Common myeloid progenitor, CD34-positive (primary cell): ENCODE data around the gene PSORS1C1.
A peak's percentile ranks its signal among the peaks of the same experiment; 100 is the strongest.

Experiments
- CTCF ChIA-PET: fragments of 350-600 bp; sonication (Branson Sonifier 250); formaldehyde crosslinking; loops from one replicate; lab custom pipeline; 2021; ENCODE audit warnings: antibody characterized with exemption; lab: Charles Lee
- POLR2A ChIA-PET: fragments of 350-600 bp; sonication (Branson Sonifier 250); formaldehyde crosslinking; loops from one replicate; lab custom pipeline; 2021; ENCODE audit warnings: antibody characterized with exemption; lab: Charles Lee
- DNase-seq, 3 donors: peaks; one replicate each; pipeline versions ENCODE4 v3.0.0 to v3.0.0-alpha.2; 2013
- H3K27ac ChIP-seq, 2 experiments: 1 replicate in 1 of 2; 2 replicates in 1 of 2; pipeline ENCODE4 v1.7.0; 2013; ENCODE audit warnings: inconsistent platforms in 2 of 2, low read length in 2 of 2, mild to moderate bottlenecking in 2 of 2, low read depth in 1 of 2, moderate library complexity in 1 of 2; ENCODE audit not compliant: severe bottlenecking in 2 of 2, insufficient read depth in 1 of 2, poor library complexity in 1 of 2
- H3K27me3 ChIP-seq, 5 experiments: replicated peaks in 2 of 5; 1 replicate in 3 of 5; 2 replicates in 2 of 5; pipeline versions ENCODE4 v1.6.1 to v1.7.0; 2013; ENCODE audit warnings: low read length in 4 of 5, mild to moderate bottlenecking in 2 of 5, moderate library complexity in 2 of 5, inconsistent platforms in 1 of 5; ENCODE audit not compliant: insufficient read depth in 5 of 5, control insufficient read depth in 4 of 5
- H3K36me3 ChIP-seq, 4 experiments: 1 replicate in 2 of 4; 2 replicates in 2 of 4; pipeline versions ENCODE4 v1.6.1 to v1.7.0; 2013; ENCODE audit warnings: low read length in 3 of 4, control low read depth in 1 of 4, mild to moderate bottlenecking in 1 of 4; ENCODE audit not compliant: control insufficient read depth in 4 of 4, insufficient read depth in 4 of 4
- H3K4me1 ChIP-seq, 4 experiments: 1 replicate in 3 of 4; 2 replicates in 1 of 4; pipeline versions ENCODE4 v1.6.1 to v1.7.1; 2013; ENCODE audit warnings: low read length in 3 of 4, mild to moderate bottlenecking in 3 of 4, control low read depth in 1 of 4, inconsistent platforms in 1 of 4, moderate library complexity in 1 of 4; ENCODE audit not compliant: control insufficient read depth in 4 of 4, insufficient read depth in 4 of 4; ENCODE audit errors: control extremely low read depth in 1 of 4
- H3K4me3 ChIP-seq, 7 experiments: 1 replicate in 4 of 7; 2 replicates in 3 of 7; pipeline versions ENCODE4 v1.5.1 to v1.7.0; 2013; ENCODE audit warnings: mild to moderate bottlenecking in 7 of 7, low read length in 6 of 7, moderate library complexity in 6 of 7, inconsistent platforms in 2 of 7, low read depth in 2 of 7, control low read depth in 1 of 7; ENCODE audit not compliant: insufficient read depth in 4 of 7, control insufficient read depth in 1 of 7; ENCODE audit errors: extremely low read depth in 1 of 7
- H3K9me3 ChIP-seq, 5 experiments: 1 replicate in 4 of 5; 2 replicates in 1 of 5; pipeline versions ENCODE4 v1.6.1 to v1.7.1; 2013; ENCODE audit warnings: low read length in 4 of 5, mild to moderate bottlenecking in 2 of 5, inconsistent platforms in 1 of 5, low read depth in 1 of 5, moderate library complexity in 1 of 5; ENCODE audit not compliant: control insufficient read depth in 4 of 5, insufficient read depth in 2 of 5; ENCODE audit errors: control extremely low read depth in 1 of 5
- WGBS: methylation state at CpG from one replicate; pipeline ENCODE4 v1.1.5; 2013; ENCODE audit not compliant: insufficient coverage; 5-methylcytosine and 5-hydroxymethylcytosine counted together

The PSORS1C1 gene

DNA sequence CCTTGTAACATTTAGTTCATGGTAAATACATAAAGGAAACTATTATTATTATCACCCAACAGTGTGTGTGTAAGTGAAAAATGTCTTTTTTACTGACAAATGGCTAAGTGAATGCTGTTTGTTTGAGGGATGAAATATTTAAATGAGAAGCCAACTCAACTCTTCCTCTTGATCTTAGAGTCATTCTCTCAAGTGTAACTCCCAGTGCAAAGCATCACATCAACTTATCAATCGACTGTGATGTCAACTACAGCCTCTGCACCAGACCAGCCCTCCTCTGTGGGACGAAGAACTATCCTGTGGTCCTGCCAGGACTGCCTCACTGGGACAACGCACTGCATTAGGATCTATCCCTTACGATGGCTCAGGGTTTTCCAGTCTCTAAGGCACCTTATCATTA lies 7.5 kb upstream of the PSORS1C1 start:
- DNase-seq, result no peak
- no peak overlapping the region for H3K27ac ChIP-seq
- no peaks in the 10 kb centered on the region for H3K4me1 ChIP-seq
- ChIA-PET CTCF (no interaction called here), POLR2A (no interaction called here)
- H3K9me3 ChIP-seq, result no peaks in the 10 kb centered on the region
- H3K4me3 ChIP-seq, result no peak overlapping the region
- no peaks in the 10 kb centered on the region for H3K36me3 ChIP-seq
- H3K27me3 ChIP-seq, result no peaks in the 10 kb centered on the region
- WGBS, result 97% methylated on average over 4 of the region's 4 CpGs

- no peak overlapping the region for H3K27ac ChIP-seq
- WGBS, result 91% methylated on average over 7 of the region's 11 CpGs
- no peaks in the 10 kb centered on the region for H3K27me3 ChIP-seq
- no peak overlapping the region for H3K4me3 ChIP-seq
- no peak for DNase-seq
- H3K4me1 ChIP-seq, result peaks cover 0 to 10% (median 7%) of the 10 kb centered on the region in 4 experiments
- POLR2A ChIA-PET, result no interaction called here
- no peaks in the 10 kb centered on the region for H3K9me3 ChIP-seq
- CTCF ChIA-PET, result interaction anchor here (1.3 to 8.0 kb wide), 6 partner anchors 10 to 31 kb away, joined by 5 to 66 read pairs (median 6); no protein-coding TSS in a partner anchor
- H3K36me3 ChIP-seq, result no peaks in the 10 kb centered on the region
Observed at GRCh38 chr6:31110825-31111582, 3.6 kb upstream of the PSORS1C1 start.

- H3K9me3 ChIP-seq, result no peaks in the 10 kb centered on the region
- H3K4me3 ChIP-seq, result no peak overlapping the region
- POLR2A ChIA-PET, result no interaction called here
- DNase-seq, result no peak
- peaks cover 0 to 10% (median 7%) of the 10 kb centered on the region in 4 experiments for H3K4me1 ChIP-seq
- no peaks in the 10 kb centered on the region for H3K36me3 ChIP-seq
- CTCF ChIA-PET, result interaction anchor here (1.4 to 8.0 kb wide), 6 partner anchors 9 to 32 kb away, joined by 5 to 66 read pairs (median 8); no protein-coding TSS in a partner anchor
- WGBS, result 96% methylated on average over 13 of the region's 13 CpGs
- no peak overlapping the region for H3K27ac ChIP-seq
- no peaks in the 10 kb centered on the region for H3K27me3 ChIP-seq
Observed at GRCh38 chr6:31111712-31112111, 2.9 kb upstream of the PSORS1C1 start.

- no peak for DNase-seq
- ChIA-PET CTCF (interaction anchor here (0.9 to 8.0 kb wide), 5 partner anchors 10 to 53 kb away, joined by 3 to 66 read pairs (median 7); no protein-coding TSS in a partner anchor), POLR2A (no interaction called here)
- Histone ChIP-seq H3K4me3 (no peak within 1 kb of the TSS), H3K27me3 (peaks cover 0 to 2% (median 0%) of the 10 kb centered on the region in 5 experiments), H3K4me1 (peaks cover 0 to 10% (median 7%) of the 10 kb centered on the region in 4 experiments), H3K27ac (no peak within 1 kb of the TSS), H3K36me3 (no peaks in the 10 kb centered on the region), H3K9me3 (no peaks in the 10 kb centered on the region)
- 83% methylated on average over 1 of the region's 5 CpGs for WGBS
Observed at GRCh38 chr6:31112478-31112877, 2.1 kb upstream of the PSORS1C1 start, which contains the start of gene C6orf15. TSS of gene C6orf15 (minus strand) at chr6:31112575. CDS start at chr6:31112555, 20 bp downstream.

DNA sequence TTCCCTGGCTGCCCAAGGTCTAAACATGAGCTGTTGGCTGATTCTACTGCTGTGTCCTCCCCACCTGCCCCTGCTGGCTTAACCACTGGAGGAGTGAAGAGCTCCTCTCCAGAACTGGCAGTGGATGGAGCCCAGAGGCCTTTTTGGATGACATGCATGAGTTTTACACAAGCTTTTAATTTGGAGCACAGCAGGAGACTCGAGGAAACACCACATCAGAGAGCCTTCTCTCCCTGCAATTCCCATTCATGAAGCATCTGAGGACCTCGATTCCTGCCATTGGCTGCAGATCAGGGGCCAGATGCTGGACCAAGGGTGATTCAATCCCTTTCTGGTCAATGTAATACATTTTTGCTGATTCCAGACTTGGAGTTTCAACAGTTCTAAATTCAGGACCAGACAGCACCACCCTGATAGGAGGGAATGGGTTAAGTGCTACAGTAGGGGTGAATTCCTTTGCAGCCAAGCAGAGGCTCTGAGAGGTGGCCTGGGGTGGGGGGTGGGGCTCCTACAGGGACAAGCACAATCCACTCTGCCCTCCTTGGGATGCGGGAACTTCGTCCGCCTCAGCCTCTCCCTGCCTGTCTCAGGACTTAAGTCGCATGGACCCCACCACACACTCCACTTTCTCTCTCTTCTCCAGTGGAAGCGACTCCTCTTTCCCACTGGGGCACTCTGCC lies 599 bp upstream of the PSORS1C1 start:
- Histone ChIP-seq H3K4me1 (peaks cover 0 to 10% (median 7%) of the 10 kb centered on the region in 4 experiments), H3K27ac (no peak overlapping the region), H3K9me3 (no peaks in the 10 kb centered on the region), H3K36me3 (no peaks in the 10 kb centered on the region), H3K4me3 (no peak overlapping the region), H3K27me3 (peaks cover 0 to 2% (median 0%) of the 10 kb centered on the region in 5 experiments)
- 97% methylated on average over 7 of the region's 7 CpGs for WGBS
- ChIA-PET CTCF (interaction anchor here (1.2 to 8.0 kb wide), 9 partner anchors 12 to 198 kb away, joined by 3 to 66 read pairs (median 7); no protein-coding TSS in a partner anchor), POLR2A (no interaction called here)
- no peak for DNase-seq

DNA sequence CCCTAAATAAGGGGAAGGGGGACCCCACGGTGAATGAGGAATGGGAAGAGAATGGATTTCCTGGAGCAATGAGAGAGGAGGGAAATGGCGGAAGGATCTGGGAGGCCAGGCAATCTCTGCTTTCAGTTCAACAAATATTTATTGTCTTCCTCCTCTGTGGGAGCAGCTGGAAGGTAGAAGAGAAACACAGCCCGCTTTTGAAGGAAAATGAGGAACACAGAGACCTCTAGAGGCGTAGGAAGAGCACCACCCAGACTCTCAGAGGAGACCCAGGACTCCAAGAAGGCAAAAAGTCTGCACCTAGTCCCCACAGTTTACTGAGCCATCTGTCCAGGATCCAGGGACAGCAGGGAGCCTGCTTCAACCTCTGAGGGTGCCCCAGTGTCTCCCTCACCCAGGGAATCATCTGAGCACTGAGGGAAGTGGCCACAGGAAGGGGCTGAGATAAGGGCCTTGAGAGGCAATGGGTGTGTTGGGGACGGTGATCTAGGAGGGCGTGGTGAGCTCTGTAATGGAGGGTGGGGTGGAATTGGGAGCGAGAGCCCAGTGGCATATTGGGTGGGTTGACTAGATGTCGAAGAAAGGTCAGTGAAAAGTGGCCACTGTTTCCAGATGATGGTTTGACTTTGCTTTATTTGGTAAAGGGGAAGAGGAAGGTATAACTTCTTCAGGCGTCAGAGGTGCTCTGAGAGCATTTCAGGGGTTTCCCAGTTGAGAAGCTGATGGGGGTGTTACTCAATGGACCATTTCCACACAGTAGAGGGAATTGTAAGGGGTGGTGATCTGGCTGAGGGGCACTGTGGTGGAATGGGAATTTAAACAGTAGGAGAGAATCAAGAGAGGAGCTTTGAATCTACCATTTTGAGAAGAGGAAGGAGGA lies 610 bp downstream of the PSORS1C1 start:
- peak; percentile 53 to 78 (median 78) for DNase-seq
- no peak overlapping the region for H3K27ac ChIP-seq
- H3K9me3 ChIP-seq, result no peaks in the 10 kb centered on the region
- H3K36me3 ChIP-seq, result no peaks in the 10 kb centered on the region
- H3K27me3 ChIP-seq, result peaks cover 0 to 2% (median 0%) of the 10 kb centered on the region in 5 experiments
- CTCF ChIA-PET, result interaction anchor here (0.7 to 8.0 kb wide), 18 partner anchors 11 to 302 kb away, joined by 3 to 66 read pairs (median 5); no protein-coding TSS in a partner anchor
- H3K4me3 ChIP-seq, result no peak overlapping the region
- WGBS, result 49% methylated on average over 5 of the region's 9 CpGs
- POLR2A ChIA-PET, result interaction anchor here (0.6 kb wide), 1 partner anchor 441 kb away, joined by 3 read pairs; no protein-coding TSS in a partner anchor
- H3K4me1 ChIP-seq, result peaks cover 0 to 10% (median 7%) of the 10 kb centered on the region in 4 experiments
